ENCODE measurements around the gene TP53TG3B.
"Not testable (repeated sequence)": the region's sequence is repeated elsewhere in the genome, so short reads cannot be mapped to it uniquely, and the experiment has no call there.

The TP53TG3B gene, protein sequence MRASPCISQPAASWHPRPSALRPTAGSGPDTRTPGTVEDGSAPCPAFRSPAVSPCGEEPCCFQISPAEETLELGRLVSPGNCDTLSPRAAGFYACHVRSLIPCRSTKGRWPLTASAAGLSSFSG

DNA sequence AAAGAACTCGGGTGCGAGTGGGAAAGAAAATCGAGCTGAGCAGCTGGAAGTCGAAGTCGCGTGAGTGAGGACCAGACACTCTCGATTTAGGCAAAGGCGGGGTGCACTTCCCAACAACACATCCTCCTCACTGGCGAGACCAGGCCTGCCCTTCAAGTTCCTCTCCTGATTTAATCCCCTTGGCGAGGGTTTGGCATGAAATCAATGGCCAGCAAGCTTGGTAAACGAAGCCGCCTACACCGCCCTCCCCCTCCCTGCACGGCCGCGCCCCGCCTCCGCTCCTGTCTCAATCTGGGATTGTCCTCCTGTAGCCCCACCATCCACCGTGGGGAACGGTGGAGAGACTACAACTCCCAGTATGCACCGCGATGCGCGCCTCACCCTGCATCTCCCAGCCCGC lies at the start of gene TP53TG3B:
TP53TG3B (plus strand) TSS at position 301 of the 400 bp plus-strand sequence; CDS start at position 369, 68 bp downstream.
- not testable (repeated sequence) for FAIRE-seq; DNase-seq (ENCODE audit: extremely low spot score, insufficient read length, low read depth)

GRCh38 chr16:33336226-33337012 lies 24.2 kb upstream of the TP53TG3B start:
- DNase-seq (ENCODE audit: extremely low spot score, insufficient read length, low read depth); FAIRE-seq: not testable (repeated sequence)

- DNase-seq (ENCODE audit: extremely low spot score, insufficient read length, low read depth); FAIRE-seq: not testable (repeated sequence)
These were observed 22.8 kb upstream of the TP53TG3B start for GRCh38 chr16:33337627-33338542.

- FAIRE-seq; DNase-seq (ENCODE audit: extremely low spot score, insufficient read length, low read depth): not testable (repeated sequence)
These were observed 22.1 kb upstream of the TP53TG3B start for GRCh38 chr16:33338543-33338951.

- not testable (repeated sequence) for FAIRE-seq; DNase-seq (ENCODE audit: extremely low spot score, insufficient read length, low read depth)
These were observed 21.3 kb upstream of the TP53TG3B start for GRCh38 chr16:33339093-33340061.

Measured in GM18507 (cell line).